A204.1 (cell line): ENCODE results near the gene NPS.

Experiments used
- FAIRE-seq: peaks from 2 replicates; lab custom pipeline; 2012; peaks lifted over from hg19 to GRCh38; lab: Jason Lieb, UNC

Gene NPS

DNA sequence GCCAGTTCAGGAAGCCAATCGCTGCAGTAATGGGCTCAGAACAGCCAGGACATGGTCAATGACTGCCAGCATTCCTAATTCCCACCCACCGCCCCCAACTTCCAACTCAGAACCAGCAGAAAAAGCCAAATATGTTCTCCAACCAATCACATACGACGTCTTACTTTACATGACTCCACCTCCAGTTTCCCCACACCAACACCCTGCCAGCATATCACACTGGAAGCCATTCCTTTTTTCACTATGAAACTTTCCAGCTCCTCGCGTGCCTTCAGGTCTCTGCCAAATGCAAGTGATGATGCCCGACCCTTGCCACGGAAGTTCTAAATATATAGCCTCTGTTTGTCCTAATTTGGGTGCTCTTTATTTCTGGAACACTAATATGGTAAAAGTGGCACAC is 12.5 kb downstream of the NPS start:
- FAIRE-seq = no peak

DNA sequence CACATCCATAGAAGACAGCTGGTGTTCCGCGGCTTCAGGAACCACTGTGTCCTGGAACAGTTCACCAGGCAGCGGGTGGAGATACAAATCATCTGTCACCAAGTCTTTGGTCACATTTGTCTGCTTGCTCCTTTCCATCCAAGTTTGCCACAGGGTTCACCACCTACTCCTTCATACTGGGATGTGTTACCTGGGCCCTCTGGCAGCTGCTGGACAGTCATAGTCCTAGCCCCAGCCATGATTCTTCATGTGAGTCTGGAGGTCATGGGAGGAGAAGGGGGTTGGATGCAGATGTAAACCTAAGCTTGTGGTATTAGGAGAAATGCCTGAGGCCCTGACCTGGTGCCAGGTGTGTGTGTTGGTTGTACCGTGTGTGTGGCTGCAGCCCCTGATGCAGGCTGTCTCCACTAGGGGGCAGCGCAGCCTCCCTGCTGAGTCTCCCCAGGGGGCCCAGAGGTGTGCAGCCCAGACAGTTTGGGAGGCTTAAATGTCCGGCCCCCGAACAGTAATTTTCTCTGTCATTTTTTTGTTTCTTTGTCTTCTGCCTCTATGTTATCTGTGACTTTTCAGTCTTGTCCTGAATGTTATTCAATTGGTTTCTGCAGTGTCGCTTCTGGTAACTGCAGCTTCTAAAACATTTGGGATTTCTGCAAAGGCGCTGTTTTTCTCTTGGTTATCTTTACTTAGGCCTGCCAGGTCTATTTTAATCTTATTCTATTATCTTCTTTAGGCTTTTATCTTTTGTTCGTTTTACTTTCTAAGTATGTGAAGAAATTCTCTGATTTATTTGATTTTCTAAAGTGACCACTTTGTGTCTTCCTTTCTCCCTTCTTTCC is 14.8 kb downstream of the NPS start:
- no peak for FAIRE-seq

DNA sequence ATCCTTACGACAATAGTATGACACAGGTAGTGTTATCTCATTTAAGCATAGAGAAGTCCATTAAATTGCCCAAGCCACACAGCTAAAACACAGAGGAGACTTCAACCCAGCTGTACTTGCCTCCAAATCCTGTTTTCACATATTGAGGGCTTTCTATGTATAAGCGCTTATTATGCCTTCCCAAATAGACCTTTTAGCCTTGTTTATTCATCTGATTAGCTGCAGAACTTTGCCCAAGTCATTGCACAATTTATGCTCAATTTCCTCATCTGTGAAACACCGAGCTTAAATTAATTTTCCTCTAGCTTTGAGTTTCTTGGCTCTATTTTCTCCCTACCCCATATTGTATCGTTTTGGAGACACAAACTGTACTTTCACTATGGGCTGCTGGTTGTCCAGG is 15.5 kb downstream of the NPS start:
- FAIRE-seq = no peak

DNA sequence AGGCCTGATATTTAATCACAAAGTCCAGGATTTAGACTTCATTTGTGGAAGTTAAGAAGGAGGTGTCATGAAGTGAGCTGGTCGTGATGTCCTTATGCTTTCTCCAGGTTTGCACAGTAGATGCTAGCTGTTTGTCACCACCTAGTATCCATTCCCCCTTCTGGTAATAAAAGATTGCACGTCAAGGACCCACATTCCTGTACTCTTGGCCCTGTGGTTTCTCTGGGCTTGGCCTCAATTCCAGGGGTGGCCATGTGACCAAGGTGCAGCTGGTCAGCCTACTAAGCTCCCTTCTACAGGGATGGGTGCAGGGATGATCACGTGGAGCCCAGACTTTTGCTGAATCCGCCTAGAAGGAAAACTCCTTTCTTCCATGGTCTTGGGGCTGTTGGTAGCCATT is 16.5 kb downstream of the NPS start:
- no peak for FAIRE-seq

DNA sequence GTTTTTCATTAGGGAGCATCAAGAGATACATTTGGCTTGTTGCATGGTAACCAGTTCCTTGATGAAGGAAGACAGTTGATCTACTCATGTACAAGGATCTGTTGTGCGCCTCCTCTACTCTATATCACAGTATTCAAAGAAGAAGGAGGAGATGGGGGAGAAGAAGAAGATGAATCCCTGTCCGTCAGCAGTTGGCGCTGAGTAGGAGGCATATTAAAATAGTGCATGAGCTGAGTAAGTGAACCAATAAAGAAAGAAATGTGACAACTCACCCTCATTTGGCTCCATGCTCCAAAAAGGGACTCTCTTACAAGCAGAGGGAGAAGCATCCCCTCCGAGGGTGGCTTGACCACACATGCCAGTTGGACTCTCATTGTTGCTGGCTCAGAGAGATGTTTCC is 20.1 kb downstream of the NPS start:
- no peak for FAIRE-seq

DNA sequence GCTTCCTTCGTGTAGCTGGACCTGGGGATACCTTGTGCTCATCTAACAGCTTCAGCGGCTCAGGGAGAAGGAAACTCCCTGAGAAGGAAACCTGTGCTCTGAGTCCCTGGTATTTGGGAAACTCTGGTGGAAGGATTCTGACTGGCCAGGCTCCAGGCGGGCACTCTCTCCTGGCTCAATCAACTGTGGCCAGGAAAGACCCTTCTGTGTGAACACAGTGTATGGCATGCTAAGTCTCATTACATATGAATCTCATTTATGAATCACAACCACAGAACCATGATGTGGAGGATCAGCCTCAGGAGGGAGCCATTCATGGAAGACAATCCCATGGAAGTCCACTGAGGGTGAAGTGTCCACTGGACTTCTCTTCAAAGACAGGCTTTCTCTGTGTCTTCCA is 20.9 kb downstream of the NPS start:
- FAIRE-seq = no peak

DNA sequence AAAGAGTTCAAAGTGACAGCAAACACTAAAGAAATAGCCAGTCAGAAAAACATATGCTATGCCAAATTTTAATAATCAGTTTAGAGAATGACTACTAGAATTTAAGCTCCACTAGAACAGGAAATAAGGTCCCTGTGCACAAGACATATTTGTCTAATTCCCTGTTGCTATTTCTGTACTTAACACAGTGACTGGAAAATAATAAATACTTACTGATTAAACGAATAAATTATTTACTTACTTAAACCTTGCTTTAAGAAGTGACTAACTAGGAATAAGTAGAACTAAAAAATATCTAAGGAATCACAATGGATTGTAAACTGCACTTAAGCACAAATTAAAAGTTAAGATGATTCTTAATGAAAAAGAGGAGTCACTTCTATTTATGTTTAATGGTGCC is 22.3 kb downstream of the NPS start:
- FAIRE-seq = no peak

DNA sequence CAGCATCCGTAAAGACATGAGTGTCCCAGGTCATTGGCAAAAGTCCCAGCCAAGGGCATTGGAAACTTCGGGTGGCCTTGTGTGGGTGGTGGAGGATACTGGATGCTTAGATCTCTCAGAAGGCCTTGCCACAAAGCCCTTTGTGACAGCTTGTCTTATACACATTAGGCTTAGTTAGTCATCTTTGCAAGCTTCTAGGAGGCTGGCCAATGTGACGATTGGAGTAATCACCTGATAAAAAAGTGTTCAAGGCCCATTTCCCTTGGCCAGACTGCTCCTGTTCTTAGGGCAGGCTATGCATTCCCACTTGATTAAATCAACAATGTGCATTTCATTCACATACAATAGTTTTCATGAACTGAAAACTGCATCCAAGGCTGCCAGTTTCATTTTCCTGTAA is 26.9 kb downstream of the NPS start:
- FAIRE-seq = no peak

DNA sequence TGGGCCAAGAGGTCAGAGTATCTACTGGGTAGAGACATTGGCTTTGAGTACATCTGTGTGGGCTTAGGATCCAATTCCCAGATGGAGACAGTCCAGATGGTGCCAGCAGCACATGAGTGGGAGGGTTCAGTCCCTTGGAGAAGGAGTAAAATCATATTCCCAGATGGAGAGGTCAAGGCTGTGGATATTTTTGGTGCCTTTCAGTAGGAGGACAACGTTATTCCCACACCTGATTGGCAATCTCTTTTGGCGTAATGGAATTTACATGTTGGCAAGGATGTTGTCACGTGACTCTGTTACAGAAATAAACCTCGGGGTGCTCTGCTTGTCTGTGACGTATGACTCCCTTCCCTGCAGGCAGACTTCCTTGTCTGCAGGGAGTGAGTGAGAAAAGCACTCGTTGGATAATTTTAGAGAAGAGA is 27.6 kb downstream of the NPS start:
- no peak for FAIRE-seq

DNA sequence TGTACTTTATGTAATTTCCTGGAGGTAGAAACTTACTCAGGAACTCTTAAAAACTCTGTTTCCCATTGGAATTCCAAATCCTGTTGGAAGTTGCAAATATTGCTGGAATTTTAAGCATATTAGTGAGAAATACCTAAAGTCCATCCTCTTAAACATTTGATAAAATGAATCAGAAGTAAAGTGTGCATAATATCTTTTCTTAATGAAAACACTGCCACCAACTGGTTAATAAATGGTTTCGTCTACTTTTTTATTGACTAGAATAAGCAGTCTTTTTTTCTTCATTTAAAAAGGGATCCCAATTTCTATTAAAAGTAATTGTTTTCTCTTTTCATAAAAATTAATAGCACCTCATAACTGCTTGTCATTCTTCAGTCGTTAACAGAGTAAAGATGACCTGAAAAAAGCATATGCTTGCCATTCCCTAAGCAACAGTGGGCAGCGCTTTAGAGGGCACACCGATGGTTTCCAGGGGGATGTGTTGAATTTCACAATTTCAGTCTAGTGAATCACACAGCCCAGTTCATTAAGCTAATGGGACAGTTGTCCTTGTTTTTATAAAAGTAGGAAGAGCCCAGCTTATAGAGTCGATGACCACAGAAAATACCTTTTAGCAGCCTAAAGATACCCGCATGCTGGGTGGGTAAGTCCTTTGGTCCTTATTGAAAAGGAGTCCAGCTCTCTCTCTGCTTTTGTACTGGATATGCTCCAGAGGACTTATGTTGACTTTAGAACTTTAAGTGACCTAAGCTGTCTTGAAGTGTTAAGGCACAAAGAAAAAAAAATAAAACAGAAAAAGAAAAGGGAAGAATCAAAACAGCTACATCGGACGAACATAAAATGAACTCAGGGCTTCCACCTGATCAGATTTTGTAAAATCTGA is 28.5 kb downstream of the NPS start:
- FAIRE-seq = peak; percentile 94

DNA sequence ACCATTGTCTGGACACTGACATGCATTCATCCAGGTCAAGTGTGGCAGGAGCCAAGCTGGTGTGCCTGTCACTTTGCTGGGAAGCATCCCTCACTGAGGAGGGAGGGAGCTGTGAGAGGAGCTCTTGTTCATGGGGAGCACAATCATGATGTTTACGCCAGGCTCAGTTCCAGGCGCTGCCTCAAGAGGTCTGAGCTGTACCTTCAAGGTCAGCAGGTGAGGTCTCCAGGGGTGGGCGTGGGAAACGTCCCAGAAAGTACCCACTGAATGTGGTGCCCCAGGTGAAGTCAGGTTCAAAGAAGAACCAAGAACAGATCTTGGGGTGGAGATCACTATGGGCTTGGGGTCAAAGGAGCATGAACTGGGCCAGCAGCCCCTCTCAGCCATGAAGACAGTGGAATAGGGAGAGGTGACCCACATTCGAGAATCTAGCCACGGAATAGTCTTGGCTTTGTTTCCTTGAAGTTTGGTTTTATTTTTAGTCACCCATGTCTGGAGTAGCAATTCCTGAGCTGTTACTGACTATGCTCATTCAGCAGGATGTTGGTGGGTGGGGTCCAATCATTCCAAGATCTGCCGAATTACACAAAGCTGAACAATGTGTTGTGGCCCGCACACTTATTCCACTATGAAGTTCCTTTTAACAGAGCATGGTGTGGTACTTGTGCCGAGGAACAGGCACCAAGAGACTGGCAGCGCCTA is 29.3 kb downstream of the NPS start:
- FAIRE-seq = no peak

DNA sequence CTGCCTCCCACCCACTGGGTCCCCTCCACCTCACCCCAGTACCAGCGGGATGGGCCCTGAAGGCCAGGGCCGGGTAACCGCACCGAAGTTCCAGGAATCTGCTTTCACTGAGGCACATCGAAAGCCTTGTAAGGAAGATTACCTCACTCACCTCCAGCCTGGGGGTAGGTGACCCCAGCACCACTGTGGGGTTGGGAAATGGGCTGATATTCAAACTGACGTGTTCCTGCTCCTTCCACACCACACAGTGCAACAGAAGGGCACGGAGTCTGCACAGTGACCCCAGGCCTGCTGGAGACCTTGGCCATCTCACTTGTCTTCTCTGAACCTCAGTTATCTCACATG is 29.8 kb downstream of the NPS start:
- no peak for FAIRE-seq

DNA sequence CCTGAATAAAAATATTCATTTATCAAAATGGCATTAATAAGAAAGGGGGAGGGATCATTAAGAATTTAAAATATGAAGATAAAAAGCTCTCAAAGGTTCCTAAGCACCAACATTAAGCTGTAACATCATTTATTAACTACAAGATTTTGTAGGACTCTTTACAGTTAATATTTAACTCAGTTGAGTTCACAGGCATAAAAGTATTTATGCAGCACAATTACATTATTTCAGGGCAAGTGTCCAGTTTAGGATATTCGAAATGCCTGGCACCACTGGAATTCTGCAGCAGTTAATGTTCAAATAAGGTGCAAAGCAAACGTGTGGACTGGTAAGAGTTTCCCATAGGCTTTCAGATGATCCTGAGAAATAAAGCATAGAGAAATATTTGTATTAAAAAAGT is 30.5 kb downstream of the NPS start:
- no peak for FAIRE-seq

DNA sequence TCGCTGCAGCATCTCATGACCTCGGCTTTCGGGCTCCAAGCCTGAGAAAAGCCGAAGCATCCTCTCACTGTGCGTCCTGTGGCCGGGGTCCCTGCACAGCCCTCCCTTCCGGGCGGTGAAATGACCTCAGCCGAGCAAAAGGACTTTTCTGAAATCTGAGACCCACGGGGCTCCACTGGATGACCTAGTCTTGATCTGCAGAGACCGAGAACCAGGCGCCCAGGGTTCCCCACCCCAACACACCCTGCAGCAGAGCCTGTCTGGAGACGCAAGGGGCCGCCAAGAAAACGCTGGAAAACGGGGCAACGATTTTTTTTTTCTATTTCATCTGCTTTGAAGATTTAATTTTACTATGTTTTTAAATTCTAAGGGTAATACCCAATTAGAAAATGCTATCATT is 31.7 kb downstream of the NPS start:
- no peak for FAIRE-seq

DNA sequence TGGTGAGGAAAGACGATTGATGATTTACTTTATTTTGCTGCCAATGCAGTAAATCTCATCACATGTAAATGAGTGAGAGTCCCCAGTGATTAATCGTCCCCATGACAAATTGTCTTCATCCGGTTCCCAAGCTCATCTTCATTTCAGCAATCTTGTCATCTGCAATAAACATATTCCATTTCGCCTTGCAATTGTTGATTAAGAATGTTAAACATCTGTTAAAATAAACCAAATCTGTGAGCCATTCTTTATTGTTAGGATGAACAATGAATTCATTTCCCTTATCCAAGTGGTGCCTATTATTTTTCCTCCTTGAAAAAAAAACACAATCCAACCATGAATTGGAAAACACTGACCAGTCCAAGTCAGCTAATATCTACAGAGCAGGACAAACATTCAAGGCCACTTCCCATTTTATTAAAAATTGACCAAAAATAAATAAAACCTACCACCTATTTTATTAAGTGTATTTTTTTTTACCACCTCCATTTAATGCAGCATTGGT is 36.5 kb downstream of the NPS start:
- no peak for FAIRE-seq

DNA sequence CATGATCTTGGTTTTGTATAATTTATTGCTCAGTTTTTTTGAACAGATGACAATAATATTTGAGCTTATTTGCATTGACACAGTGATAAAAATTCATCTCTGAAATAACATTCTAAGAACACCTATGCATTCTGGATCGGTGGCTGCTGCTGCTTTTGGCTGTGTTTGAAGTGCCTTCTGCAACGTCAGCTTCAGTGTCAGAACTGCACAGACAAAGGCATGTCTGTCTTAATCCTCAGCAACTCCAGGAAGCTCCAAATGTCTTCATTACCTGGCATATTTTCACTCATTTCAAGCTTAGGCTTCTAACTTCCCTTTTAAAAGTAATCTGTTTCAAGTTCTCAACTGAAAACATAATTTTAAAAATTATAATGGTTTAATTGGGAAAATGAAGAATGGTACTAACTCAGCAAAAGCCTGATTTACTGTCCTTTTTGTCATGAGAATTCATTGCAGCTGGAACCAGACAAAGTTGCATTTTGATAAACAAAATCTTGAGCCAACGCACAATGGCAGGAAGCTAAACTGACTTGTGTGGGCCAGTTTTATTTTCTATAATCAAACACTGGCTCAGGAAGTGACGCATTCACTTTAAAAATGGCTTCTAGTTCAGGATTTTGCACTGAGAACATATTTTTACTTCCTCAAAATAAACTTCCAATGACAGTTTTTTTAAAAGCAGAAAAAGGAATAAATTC is 38.7 kb downstream of the NPS start:
- no peak for FAIRE-seq

DNA sequence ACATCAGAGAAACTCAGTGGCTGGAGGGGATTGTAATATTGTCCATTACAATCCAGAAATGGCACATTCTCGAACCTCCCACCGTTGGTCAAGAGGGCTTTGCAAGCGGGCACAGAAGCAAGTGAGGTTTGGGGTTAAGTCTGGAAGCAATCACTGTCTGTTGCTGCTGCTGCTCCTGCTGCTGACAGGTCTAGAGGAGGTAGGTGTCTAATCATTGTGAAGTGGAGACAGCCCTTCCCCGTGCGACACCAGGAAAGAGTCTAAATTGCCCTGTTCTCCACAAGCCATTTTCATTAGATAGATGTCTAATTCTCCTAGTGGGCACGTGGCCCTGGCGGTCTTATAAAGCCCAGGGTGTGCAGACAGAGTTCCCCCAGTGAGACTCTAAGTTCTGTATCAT is 43.5 kb downstream of the NPS start:
- FAIRE-seq = no peak

DNA sequence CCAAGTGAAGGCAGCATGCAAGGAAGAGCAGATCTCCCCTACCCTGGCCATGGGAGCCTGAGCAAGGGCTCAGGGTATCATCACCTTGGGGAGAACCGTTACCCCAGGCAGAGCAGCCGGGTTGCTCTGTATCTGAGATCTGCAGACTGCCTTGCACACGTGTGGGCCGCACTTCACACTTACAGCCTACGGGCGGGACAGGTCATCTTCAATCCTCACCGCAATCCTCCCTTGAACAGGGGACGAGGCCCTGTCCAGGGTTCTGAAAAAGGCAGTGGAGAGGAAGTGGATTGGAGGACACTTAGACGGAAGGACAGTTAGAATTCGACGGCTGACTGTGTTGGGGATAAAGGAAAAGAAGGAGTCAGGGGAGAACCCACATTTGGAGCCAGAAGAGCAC is 51.4 kb downstream of the NPS start:
- no peak for FAIRE-seq
